HTR-8/SVneo (cell line): ENCODE data around the gene ARIH2.

ENCODE experiments used
- DNase-seq: peaks from one replicate; pipeline ENCODE4 v3.0.0; 2011; ENCODE audit warnings: low spot score, mixed read lengths; ENCODE audit not compliant: insufficient read length
- FAIRE-seq: peaks from 2 replicates; lab custom pipeline; 2011; peaks lifted over from hg19 to GRCh38; lab: Jason Lieb, UNC

The ARIH2 gene

GRCh38 chr3:48927928-48928327, 9.3 kb downstream of the ARIH2 start:
- no peak for FAIRE-seq
- no peak for DNase-seq

GRCh38 chr3:48928679-48929078, 10.0 kb downstream of the ARIH2 start:
- DNase-seq, result no peak
- no peak for FAIRE-seq

GRCh38 chr3:48929358-48930035, 10.9 kb downstream of the ARIH2 start:
- DNase-seq, result no peak
- peak; percentile 4 for FAIRE-seq

GRCh38 chr3:48930590-48930989, 11.9 kb downstream of the ARIH2 start:
- DNase-seq (no peak), FAIRE-seq (no peak)

- FAIRE-seq (no peak), DNase-seq (no peak)
Measured at GRCh38 chr3:48931944-48932580, 13.4 kb downstream of the ARIH2 start.

GRCh38 chr3:48934333-48934991, 15.8 kb downstream of the ARIH2 start:
- DNase-seq, result no peak
- FAIRE-seq, result no peak

- DNase-seq (no peak), FAIRE-seq (no peak)
Measured at GRCh38 chr3:48935530-48935929, 16.9 kb downstream of the ARIH2 start.

GRCh38 chr3:48938156-48938555, 19.5 kb downstream of the ARIH2 start:
- FAIRE-seq, result no peak

GRCh38 chr3:48938689-48939088, 20.0 kb downstream of the ARIH2 start:
- no peak for FAIRE-seq

More at GRCh38 chr3:48938156-48938555, 19.5 kb downstream of the ARIH2 start:
- no peak for DNase-seq

GRCh38 chr3:48945432-48945831, 26.8 kb downstream of the ARIH2 start:
- no peak for FAIRE-seq

More at GRCh38 chr3:48938689-48939088, 20.0 kb downstream of the ARIH2 start:
- DNase-seq, result no peak

GRCh38 chr3:48945891-48946549, 27.4 kb downstream of the ARIH2 start:
- FAIRE-seq (no peak), DNase-seq (no peak)

More at GRCh38 chr3:48945432-48945831, 26.8 kb downstream of the ARIH2 start:
- DNase-seq, result no peak

- FAIRE-seq (peak; percentile 28), DNase-seq (no peak)
Measured at GRCh38 chr3:48949376-48949717, 30.7 kb downstream of the ARIH2 start.

- DNase-seq (no peak), FAIRE-seq (no peak)
Measured at GRCh38 chr3:48950051-48950450, 31.4 kb downstream of the ARIH2 start.

- no peak for FAIRE-seq
- DNase-seq, result no peak
Measured at GRCh38 chr3:48951764-48952163, 33.1 kb downstream of the ARIH2 start.

GRCh38 chr3:48952510-48953118, 34.0 kb downstream of the ARIH2 start:
- no peak for FAIRE-seq
- DNase-seq, result no peak

- DNase-seq (no peak), FAIRE-seq (no peak)
Measured at GRCh38 chr3:48957006-48957705, 38.5 kb downstream of the ARIH2 start.

GRCh38 chr3:48960841-48961413, 42.3 kb downstream of the ARIH2 start:
- FAIRE-seq (no peak), DNase-seq (no peak)

- FAIRE-seq (no peak), DNase-seq (no peak)
Measured at GRCh38 chr3:48962340-48962739, 43.7 kb downstream of the ARIH2 start.

GRCh38 chr3:48962939-48963338, 44.3 kb downstream of the ARIH2 start:
- no peak for DNase-seq
- no peak for FAIRE-seq

GRCh38 chr3:48963591-48963990, 44.9 kb downstream of the ARIH2 start:
- no peak for DNase-seq
- no peak for FAIRE-seq
